Keratinocyte (primary cell): ENCODE measurements around the gene EXOSC1. TPM values are rescaled to one million over a fixed set of nuclear protein-coding genes. Genes with fewer than 3 reads are reported as not detected.

ENCODE experiments used
- DNase-seq: peaks from one replicate; pipeline ENCODE4 v3.0.0-alpha.2; 2011; ENCODE audit warnings: low read depth, missing footprints, low spot score
- FAIRE-seq: peaks from 2 replicates; lab custom pipeline; 2011; peaks lifted over from hg19 to GRCh38; lab: Jason Lieb, UNC
- H2AFZ ChIP-seq: 2 replicates; pipeline ENCODE4 v1.6.0; 2012; ENCODE audit warnings: low read length, control low read depth, inconsistent platforms; ENCODE audit not compliant: control insufficient read depth
- H3K27ac ChIP-seq: 2 replicates; pipeline ENCODE4 v1.5.1; 2011; ENCODE audit warnings: low read length; ENCODE audit not compliant: control insufficient read depth, insufficient read depth
- H3K27me3 ChIP-seq: 3 replicates; pipeline ENCODE4 v1.6.0; 2011; ENCODE audit warnings: low read length; ENCODE audit not compliant: control insufficient read depth, insufficient read depth; ENCODE audit errors: extremely low read depth
- H3K36me3 ChIP-seq, 2 experiments: 2 replicates in 1 of 2; 3 replicates in 1 of 2; pipeline ENCODE4 v1.5.1; 2011; ENCODE audit warnings: low read length in 2 of 2, mild to moderate bottlenecking in 1 of 2; ENCODE audit not compliant: control insufficient read depth in 2 of 2, insufficient read depth in 2 of 2; ENCODE audit errors: extremely low read depth in 1 of 2
- H3K4me1 ChIP-seq: 3 replicates; pipeline ENCODE4 v1.5.1; 2011; ENCODE audit warnings: low read length; ENCODE audit not compliant: control insufficient read depth, insufficient read depth; ENCODE audit errors: extremely low read depth
- H3K4me2 ChIP-seq: 3 replicates; pipeline ENCODE4 v1.6.0; 2011; ENCODE audit warnings: low read depth, low read length; ENCODE audit not compliant: control insufficient read depth, insufficient read depth; ENCODE audit errors: extremely low read depth
- H3K4me3 ChIP-seq, 3 experiments: fragments of 200-600 bp in 1 of 3; sonication (generic) in 1 of 3; 2 replicates in 2 of 3; 3 replicates in 1 of 3; pipeline ENCODE4 v1.5.1; 2011 to 2016; ENCODE audit warnings: low read length in 3 of 3, mild to moderate bottlenecking in 3 of 3, control low read depth in 2 of 3, inconsistent platforms in 1 of 3, low read depth in 1 of 3, mixed read lengths in 1 of 3, mixed run types in 1 of 3, moderate library complexity in 1 of 3; ENCODE audit not compliant: control insufficient read depth in 2 of 3, insufficient read depth in 2 of 3; ENCODE audit errors: extremely low read depth in 1 of 3
- H3K79me2 ChIP-seq: 2 replicates; pipeline ENCODE4 v1.6.0; 2012; ENCODE audit warnings: low read length; ENCODE audit not compliant: control insufficient read depth, insufficient read depth
- H3K9ac ChIP-seq: 3 replicates; pipeline ENCODE4 v1.6.0; 2011; ENCODE audit warnings: low read length; ENCODE audit not compliant: control insufficient read depth, insufficient read depth; ENCODE audit errors: extremely low read depth
- H3K9me1 ChIP-seq: 3 replicates; pipeline ENCODE4 v1.6.0; 2011; ENCODE audit warnings: low read length; ENCODE audit not compliant: control insufficient read depth, insufficient read depth; ENCODE audit errors: extremely low read depth
- H3K9me3 ChIP-seq: 2 replicates; pipeline ENCODE4 v1.5.1; 2012; ENCODE audit warnings: low read depth, low read length; ENCODE audit not compliant: control insufficient read depth
- H4K20me1 ChIP-seq: 3 replicates; pipeline ENCODE4 v1.6.0; 2011; ENCODE audit warnings: low read length; ENCODE audit not compliant: control insufficient read depth, insufficient read depth; ENCODE audit errors: extremely low read depth
- CTCF ChIP-seq, 3 experiments: IDR thresholded peaks in 1 of 3; conservative IDR thresholded peaks in 1 of 3; optimal IDR thresholded peaks in 1 of 3; 2 replicates in 2 of 3; 3 replicates in 1 of 3; pipeline versions ENCODE3 to v1.5.1; 2011; ENCODE audit warnings: low read length in 3 of 3, mild to moderate bottlenecking in 3 of 3, moderate library complexity in 2 of 3, control low read depth in 1 of 3, inconsistent platforms in 1 of 3; ENCODE audit not compliant: insufficient read depth in 2 of 3; ENCODE audit errors: extremely low read depth in 1 of 3
- EZH2 ChIP-seq: IDR thresholded peaks from one replicate; pipeline ENCODE4 v1.6.1; 2012; ENCODE audit warnings: inconsistent platforms, mild to moderate bottlenecking, low read length, moderate library complexity
- dilution Hi-C: fragments of 300-500 bp; cut with MboI; formaldehyde crosslinking; loops from one replicate; pipeline ENCODE4 v1.7.0; 2020; ENCODE audit warnings: low sequenced_read_pairs; ENCODE audit not compliant: extremely low pct_ligation_motif_present
- polyA plus RNA-seq, 5 experiments: library from polyadenylated mRNA; depleted of rRNA in 3 of 5; stranded (reverse) in 3 of 5; stranded (forward) in 1 of 5; unstranded in 1 of 5; fragments of >200 nt; gene quantifications; 1 replicate in 1 of 5; 2 replicates in 3 of 5; 3 replicates in 1 of 5; pipeline versions ENCODE4 v1.2.1 to v1.2.3, GENCODE V29; 2011 to 2012; ENCODE audit warnings: missing spikeins in 2 of 5, low read depth in 1 of 5, low replicate concordance in 1 of 5

EXOSC1 gene
- polyA plus RNA-seq, 1 donor (not counting 4 experiments of a cell fraction or from before 2014, with no cell fraction given), result 45.7 TPM

DNA sequence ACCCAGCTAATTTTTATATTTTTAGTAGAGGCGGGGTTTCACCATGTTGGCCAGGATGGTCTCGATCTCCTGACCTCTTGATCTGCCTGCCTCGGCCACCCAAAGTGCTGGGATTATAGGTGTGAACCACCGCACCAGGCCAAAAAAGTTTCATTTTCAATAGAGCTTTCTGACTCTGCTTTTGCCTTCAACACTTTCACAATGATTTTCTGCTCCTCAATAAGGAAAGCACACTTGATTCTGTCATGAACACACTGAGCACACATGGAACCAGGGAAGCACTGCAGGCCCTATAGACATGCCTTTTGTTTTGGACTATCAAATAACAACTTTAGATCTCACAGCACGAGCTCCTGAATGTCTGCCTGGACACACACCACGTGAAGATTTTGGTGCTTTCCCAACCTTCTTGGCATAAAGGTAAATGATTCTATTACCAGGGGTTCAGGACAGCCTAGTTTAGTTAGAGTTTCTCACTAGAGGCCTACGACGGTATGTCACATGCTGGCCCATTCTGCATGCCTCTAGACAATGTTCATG is 52.7 kb downstream of the EXOSC1 start:
- peaks cover 3% of the 10 kb centered on the region for H3K79me2 ChIP-seq
- no peaks in the 10 kb centered on the region for H3K27me3 ChIP-seq
- no peak overlapping the region for H3K27ac ChIP-seq
- no peak for DNase-seq
- H2AFZ ChIP-seq, result no peak overlapping the region
- H3K36me3 ChIP-seq, result peaks cover 32 to 40% of the 10 kb centered on the region in 2 experiments
- H3K4me3 ChIP-seq, result no peak overlapping the region
- dilution Hi-C loops, result no loop called here
- no peaks in the 10 kb centered on the region for H4K20me1 ChIP-seq
- no peak for TF ChIP-seq CTCF (optimal IDR thresholded peaks at IDR 0.05 in 1 of 3, IDR thresholded peaks at IDR 0.05 in 1 of 3, conservative IDR thresholded peaks at IDR 0.05 in 1 of 3; ENCODE audit: extremely low read depth in 1 of 3, insufficient read depth in 2 of 3, low read length in 3 of 3)
- no peak for TF ChIP-seq EZH2
- H3K4me1 ChIP-seq, result no peaks in the 10 kb centered on the region
- FAIRE-seq, result peak; percentile 5
- no peak overlapping the region for H3K4me2 ChIP-seq
- no peaks in the 10 kb centered on the region for H3K9me1 ChIP-seq
- no peaks in the 10 kb centered on the region for H3K9me3 ChIP-seq
- no peak overlapping the region for H3K9ac ChIP-seq

- H3K36me3 ChIP-seq, result peaks cover 37 to 41% of the 10 kb centered on the region in 2 experiments
- DNase-seq, result no peak
- TF ChIP-seq CTCF (optimal IDR thresholded peaks at IDR 0.05 in 1 of 3, IDR thresholded peaks at IDR 0.05 in 1 of 3, conservative IDR thresholded peaks at IDR 0.05 in 1 of 3; ENCODE audit: extremely low read depth in 1 of 3, insufficient read depth in 2 of 3, low read length in 3 of 3) (no peak), EZH2 (no peak)
- FAIRE-seq, result no peak
- no peaks in the 10 kb centered on the region for H3K9me3 ChIP-seq
- no peak overlapping the region for H2AFZ ChIP-seq
- no peaks in the 10 kb centered on the region for H3K27me3 ChIP-seq
- dilution Hi-C loops, result no loop called here
- no peaks in the 10 kb centered on the region for H3K4me1 ChIP-seq
- H3K9me1 ChIP-seq, result no peaks in the 10 kb centered on the region
- no peak overlapping the region for H3K9ac ChIP-seq
- no peaks in the 10 kb centered on the region for H3K79me2 ChIP-seq
- H3K4me3 ChIP-seq, result no peak overlapping the region
- H3K27ac ChIP-seq, result no peak overlapping the region
- no peaks in the 10 kb centered on the region for H4K20me1 ChIP-seq
- H3K4me2 ChIP-seq, result no peak overlapping the region
Measured at GRCh38 chr10:97390091-97390490, 55.7 kb downstream of the EXOSC1 start.
